HG03025 (cell line): ENCODE results near the gene ENPP3.
A peak's percentile ranks its signal among the peaks of the same experiment; 100 is the strongest.
"Not testable (repeated sequence)": the region's sequence is repeated elsewhere in the genome, so short reads cannot be mapped to it uniquely, and the experiment has no call there.

Source experiments
- ATAC-seq: cut with Tn5 transposase; IDR thresholded peaks from one replicate; pipeline ENCODE4 v1.9.1; 2021; ENCODE audit warnings: mild to moderate bottlenecking, moderate library complexity; ENCODE audit not compliant: unreplicated experiment, low FRiP score

ENPP3 gene

GRCh38 chr6:131682442-131682841 is 45.3 kb downstream of the ENPP3 start:
- no peak for ATAC-seq

GRCh38 chr6:131683479-131683878 is 46.4 kb downstream of the ENPP3 start:
- peak; percentile 81 for ATAC-seq

GRCh38 chr6:131685266-131685780 is 48.2 kb downstream of the ENPP3 start:
- ATAC-seq: no peak

GRCh38 chr6:131687022-131687421 is 49.9 kb downstream of the ENPP3 start:
- ATAC-seq: no peak

- ATAC-seq: peak; percentile 54
These were observed 51.2 kb downstream of the ENPP3 start for GRCh38 chr6:131688286-131688685.

GRCh38 chr6:131692031-131692430 is 54.9 kb downstream of the ENPP3 start:
- no peak for ATAC-seq

GRCh38 chr6:131692589-131692988 is 55.5 kb downstream of the ENPP3 start:
- no peak for ATAC-seq

GRCh38 chr6:131693384-131693783 is 56.3 kb downstream of the ENPP3 start:
- ATAC-seq: no peak

- ATAC-seq: peak; percentile 77
These were observed 57.8 kb downstream of the ENPP3 start for GRCh38 chr6:131694832-131695426.

- ATAC-seq: no peak
These were observed 59.9 kb downstream of the ENPP3 start for GRCh38 chr6:131696956-131697355.

GRCh38 chr6:131700851-131701250 is 63.7 kb downstream of the ENPP3 start:
- ATAC-seq: not testable (repeated sequence)

GRCh38 chr6:131703905-131704304 is 66.8 kb downstream of the ENPP3 start:
- not testable (repeated sequence) for ATAC-seq

- ATAC-seq: not testable (repeated sequence)
These were observed 73.8 kb downstream of the ENPP3 start, which contains the start of gene CTAGE9 for GRCh38 chr6:131710917-131711316. Gene CTAGE9, minus strand, starts transcription at chr6:131711017. Its CDS starts 0 bp downstream, at chr6:131711017.

- ATAC-seq: not testable (repeated sequence)
These were observed 78.5 kb downstream of the ENPP3 start for GRCh38 chr6:131715567-131715966.

GRCh38 chr6:131717836-131718542 is 80.9 kb downstream of the ENPP3 start:
- no peak for ATAC-seq

- no peak for ATAC-seq
These were observed 84.1 kb downstream of the ENPP3 start for GRCh38 chr6:131721161-131721560.

- no peak for ATAC-seq
These were observed 87.0 kb downstream of the ENPP3 start for GRCh38 chr6:131724114-131724513.

- ATAC-seq: no peak
These were observed 90.4 kb downstream of the ENPP3 start for GRCh38 chr6:131727467-131727866.

GRCh38 chr6:131727868-131728267 is 90.8 kb downstream of the ENPP3 start:
- no peak for ATAC-seq

- no peak for ATAC-seq
These were observed 91.3 kb downstream of the ENPP3 start for GRCh38 chr6:131728296-131728939.

GRCh38 chr6:131729550-131729949 is 92.4 kb downstream of the ENPP3 start:
- no peak for ATAC-seq
